IPS-11a (cell line): ENCODE data around the gene TCF23.
"Not testable (repeated sequence)": the region's sequence is repeated elsewhere in the genome, so short reads cannot be mapped to it uniquely, and the experiment has no call there.

Source experiments
- H3K4me3 ChIP-seq: one replicate; pipeline ENCODE4 v1.5.1; 2013; ENCODE audit warnings: low read depth, low read length, control low read depth

The TCF23 gene

DNA sequence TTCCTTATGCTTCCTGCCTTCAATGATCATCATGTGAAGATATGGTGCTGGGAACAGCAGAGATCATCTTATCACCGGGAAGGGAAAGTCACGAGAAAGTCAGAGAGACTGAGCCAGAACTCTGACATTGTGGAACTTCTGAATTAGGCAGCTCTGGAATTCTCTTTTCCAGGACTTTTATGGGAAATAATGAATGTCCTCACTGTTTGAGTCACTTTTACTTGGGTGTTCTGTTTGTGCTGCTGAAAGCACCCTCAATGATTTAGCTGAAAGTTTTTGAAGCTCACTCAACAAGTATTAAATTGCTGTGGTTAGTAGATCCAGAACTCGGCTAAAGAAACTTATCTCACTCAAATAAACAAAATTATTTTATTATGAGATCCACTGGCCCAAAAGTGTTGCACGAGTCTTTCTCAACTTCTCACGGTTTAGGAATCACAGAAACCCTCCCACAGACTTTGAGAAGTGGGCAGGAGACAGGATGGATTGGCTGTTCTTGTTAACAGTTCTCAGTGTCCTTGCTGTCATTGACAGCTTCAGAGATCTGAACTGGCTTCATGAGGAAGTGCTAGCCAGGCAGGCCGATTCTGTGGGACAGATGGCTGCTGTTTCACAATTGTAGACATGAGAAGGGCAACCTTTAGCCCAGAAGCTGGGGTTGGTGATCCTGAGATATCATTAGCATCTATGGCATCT is 36.7 kb downstream of the TCF23 start:
- no peak overlapping the region for H3K4me3 ChIP-seq

GRCh38 chr2:27186613-27187345 is 38.0 kb downstream of the TCF23 start:
- H3K4me3 ChIP-seq = no peak overlapping the region

DNA sequence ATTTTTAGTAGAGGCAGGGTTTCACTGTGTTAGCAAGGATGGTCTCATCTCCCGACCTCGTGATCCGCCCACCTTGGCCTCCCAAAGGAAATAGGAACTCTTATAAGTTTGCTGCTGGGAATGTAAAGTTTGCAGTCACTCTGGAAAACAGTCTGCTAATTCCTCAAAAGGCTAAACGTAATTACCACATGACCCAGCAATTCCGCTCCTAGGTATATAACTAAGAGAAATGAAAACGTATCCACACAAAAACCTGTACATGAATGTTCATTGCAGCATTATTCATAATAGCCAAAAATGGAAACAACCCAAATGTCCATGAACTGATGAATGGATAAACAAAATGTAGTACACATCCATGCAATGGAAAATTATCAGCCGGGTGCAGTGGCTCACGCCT is 41.2 kb downstream of the TCF23 start:
- no peak overlapping the region for H3K4me3 ChIP-seq

GRCh38 chr2:27191070-27191829 is 42.4 kb downstream of the TCF23 start:
- no peak overlapping the region for H3K4me3 ChIP-seq

- H3K4me3 ChIP-seq = no peak overlapping the region
Observed at GRCh38 chr2:27194538-27195354, 45.9 kb downstream of the TCF23 start.

DNA sequence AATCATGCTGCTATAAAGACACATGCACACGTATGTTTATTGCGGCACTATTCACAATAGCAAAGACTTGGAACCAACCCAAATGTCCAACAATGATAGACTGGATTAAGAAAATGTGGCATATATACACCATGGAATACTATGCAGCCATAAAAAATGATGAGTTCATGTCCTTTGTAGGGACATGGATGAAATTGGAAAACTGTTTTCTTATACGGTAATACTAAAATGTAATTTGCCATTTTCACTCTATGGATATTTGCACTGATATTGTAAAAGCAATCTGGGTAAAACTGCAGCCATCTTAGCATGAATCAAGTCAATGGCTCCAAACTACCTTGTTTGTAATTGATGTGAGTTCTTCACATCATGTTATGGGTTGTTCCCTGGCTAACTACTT is 47.0 kb downstream of the TCF23 start:
- not testable (repeated sequence) for H3K4me3 ChIP-seq

GRCh38 chr2:27198068-27198467 is 49.3 kb downstream of the TCF23 start:
- not testable (repeated sequence) for H3K4me3 ChIP-seq

DNA sequence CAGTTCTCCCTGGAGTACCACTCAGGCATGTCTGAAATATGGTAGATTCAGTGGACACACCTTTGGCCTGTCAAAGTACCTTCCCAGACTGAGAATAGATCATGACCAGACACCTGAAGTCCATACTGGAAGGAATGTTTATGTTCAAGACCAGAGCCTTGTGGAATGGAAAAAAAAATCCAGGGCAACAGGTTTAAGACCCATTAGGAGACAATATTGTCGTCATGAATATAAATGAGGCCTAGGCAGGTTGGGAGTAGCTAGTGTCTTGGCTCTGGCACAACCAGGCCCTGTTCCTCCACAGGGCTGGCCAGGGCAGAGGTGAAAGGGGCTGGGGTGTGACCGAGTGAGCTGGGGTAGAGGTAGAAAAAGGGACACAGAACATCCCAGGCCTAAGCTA is 49.8 kb downstream of the TCF23 start:
- no peak overlapping the region for H3K4me3 ChIP-seq

GRCh38 chr2:27199241-27199640 is 50.4 kb downstream of the TCF23 start:
- no peak overlapping the region for H3K4me3 ChIP-seq

- no peak overlapping the region for H3K4me3 ChIP-seq
Observed at GRCh38 chr2:27201675-27202074, 52.9 kb downstream of the TCF23 start.

DNA sequence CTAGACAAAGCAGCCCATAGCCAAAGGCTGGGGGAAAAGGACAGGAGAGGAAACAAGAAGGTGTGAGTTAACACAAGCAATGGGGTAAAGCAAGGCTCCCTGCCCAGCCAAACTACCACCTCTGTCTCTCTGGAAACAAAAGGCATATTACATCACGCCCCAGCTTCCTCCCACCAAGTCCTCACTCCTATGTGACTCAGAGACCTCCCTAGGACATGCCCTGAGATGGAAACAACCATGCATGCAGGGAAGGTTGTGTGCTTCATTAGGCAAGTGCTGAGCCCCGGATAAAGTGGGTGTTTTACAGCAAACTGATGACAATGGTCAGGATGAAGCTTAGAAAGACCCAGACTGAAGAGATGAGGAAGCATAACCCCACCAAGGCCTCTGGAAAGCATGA is 54.0 kb downstream of the TCF23 start:
- H3K4me3 ChIP-seq = no peak overlapping the region

- no peak overlapping the region for H3K4me3 ChIP-seq
Observed at GRCh38 chr2:27203741-27204140, 54.9 kb downstream of the TCF23 start.

GRCh38 chr2:27204566-27204965 is 55.8 kb downstream of the TCF23 start:
- H3K4me3 ChIP-seq = no peak overlapping the region

GRCh38 chr2:27205206-27205605 is 56.4 kb downstream of the TCF23 start:
- H3K4me3 ChIP-seq = no peak overlapping the region

- no peak overlapping the region for H3K4me3 ChIP-seq
Observed at GRCh38 chr2:27206346-27206745, 57.5 kb downstream of the TCF23 start.
